ENCODE measurements around the gene PRR7.

- TF ChIP-seq ZNF626 (tag by site-specific recombination; IDR thresholded peaks at IDR 0.05) (no peak), CTCF (tag by site-specific recombination; IDR thresholded peaks at IDR 0.05) (no peak), ZNF629 (tag by site-specific recombination; IDR thresholded peaks at IDR 0.05) (no peak), ZNF670 (tag by site-specific recombination; IDR thresholded peaks at IDR 0.05; ENCODE audit: low read depth) (no peak), MYNN (tag by site-specific recombination; IDR thresholded peaks at IDR 0.05; ENCODE audit: borderline replicate concordance) (no peak), ZNF654 (tag by site-specific recombination; IDR thresholded peaks at IDR 0.05; ENCODE audit: low read depth) (no peak), OVOL3 (tag by site-specific recombination; IDR thresholded peaks at IDR 0.05) (no peak)
- TF ChIP-seq, protein P1, sequence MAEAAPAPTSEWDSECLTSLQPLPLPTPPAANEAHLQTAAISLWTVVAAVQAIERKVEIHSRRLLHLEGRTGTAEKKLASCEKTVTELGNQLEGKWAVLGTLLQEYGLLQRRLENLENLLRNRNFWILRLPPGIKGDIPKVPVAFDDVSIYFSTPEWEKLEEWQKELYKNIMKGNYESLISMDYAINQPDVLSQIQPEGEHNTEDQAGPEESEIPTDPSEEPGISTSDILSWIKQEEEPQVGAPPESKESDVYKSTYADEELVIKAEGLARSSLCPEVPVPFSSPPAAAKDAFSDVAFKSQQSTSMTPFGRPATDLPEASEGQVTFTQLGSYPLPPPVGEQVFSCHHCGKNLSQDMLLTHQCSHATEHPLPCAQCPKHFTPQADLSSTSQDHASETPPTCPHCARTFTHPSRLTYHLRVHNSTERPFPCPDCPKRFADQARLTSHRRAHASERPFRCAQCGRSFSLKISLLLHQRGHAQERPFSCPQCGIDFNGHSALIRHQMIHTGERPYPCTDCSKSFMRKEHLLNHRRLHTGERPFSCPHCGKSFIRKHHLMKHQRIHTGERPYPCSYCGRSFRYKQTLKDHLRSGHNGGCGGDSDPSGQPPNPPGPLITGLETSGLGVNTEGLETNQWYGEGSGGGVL (tag by site-specific recombination; IDR thresholded peaks at IDR 0.05): no peak
Observed at GRCh38 chr5:177445052-177445916, 1.3 kb upstream of the PRR7 start.
